ENCODE results near the gene OVOL3. TPM values are rescaled to one million over a fixed set of nuclear protein-coding genes. Genes with fewer than 3 reads are reported as not detected.

Gene OVOL3
- total RNA-seq, 2 experiments from 2014 or later, result not detected

DNA sequence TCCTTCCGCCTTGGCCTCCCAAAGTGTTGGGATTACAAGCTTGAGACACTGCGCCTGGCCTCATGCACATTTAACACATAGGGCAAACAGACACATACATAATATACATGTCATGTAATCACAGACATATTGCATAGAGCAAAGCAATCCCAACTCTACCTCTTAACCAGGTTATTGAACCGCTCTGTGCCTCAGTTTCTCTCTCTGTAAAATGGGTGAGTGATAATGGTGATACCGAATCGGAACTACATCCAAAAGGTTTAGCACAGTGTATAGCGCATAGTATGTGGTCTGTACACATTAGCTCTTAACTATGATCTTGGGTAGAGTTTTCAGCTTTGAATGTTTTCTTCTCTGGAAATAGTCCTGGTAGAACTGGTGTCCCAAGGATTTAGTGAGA lies 33.7 kb downstream of the OVOL3 start:
- no peaks in the 10 kb centered on the region for H3K9me2 ChIP-seq (ENCODE audit: insufficient read depth, low read length)
- no peak overlapping the region for H2AFZ ChIP-seq (ENCODE audit: low read length)
- no peak overlapping the region for H3K4me3 ChIP-seq (ENCODE audit: low read depth, low read length, poor library complexity, severe bottlenecking)
- no peak for TF ChIP-seq EZH2phosphoT487 (IDR thresholded peaks at IDR 0.05; ENCODE audit: borderline replicate concordance, low read depth, low read length)
- TF ChIP-seq, protein P1, sequence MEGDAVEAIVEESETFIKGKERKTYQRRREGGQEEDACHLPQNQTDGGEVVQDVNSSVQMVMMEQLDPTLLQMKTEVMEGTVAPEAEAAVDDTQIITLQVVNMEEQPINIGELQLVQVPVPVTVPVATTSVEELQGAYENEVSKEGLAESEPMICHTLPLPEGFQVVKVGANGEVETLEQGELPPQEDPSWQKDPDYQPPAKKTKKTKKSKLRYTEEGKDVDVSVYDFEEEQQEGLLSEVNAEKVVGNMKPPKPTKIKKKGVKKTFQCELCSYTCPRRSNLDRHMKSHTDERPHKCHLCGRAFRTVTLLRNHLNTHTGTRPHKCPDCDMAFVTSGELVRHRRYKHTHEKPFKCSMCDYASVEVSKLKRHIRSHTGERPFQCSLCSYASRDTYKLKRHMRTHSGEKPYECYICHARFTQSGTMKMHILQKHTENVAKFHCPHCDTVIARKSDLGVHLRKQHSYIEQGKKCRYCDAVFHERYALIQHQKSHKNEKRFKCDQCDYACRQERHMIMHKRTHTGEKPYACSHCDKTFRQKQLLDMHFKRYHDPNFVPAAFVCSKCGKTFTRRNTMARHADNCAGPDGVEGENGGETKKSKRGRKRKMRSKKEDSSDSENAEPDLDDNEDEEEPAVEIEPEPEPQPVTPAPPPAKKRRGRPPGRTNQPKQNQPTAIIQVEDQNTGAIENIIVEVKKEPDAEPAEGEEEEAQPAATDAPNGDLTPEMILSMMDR (conservative IDR thresholded peaks at IDR 0.05; ENCODE audit: low read length), result no peak
- peaks cover 64% of the 10 kb centered on the region for H3K36me3 ChIP-seq (ENCODE audit: insufficient read depth, low read length)
- DNase-seq (ENCODE audit: low spot score), result no peak
- peaks cover 9% of the 10 kb centered on the region for H3K4me1 ChIP-seq (ENCODE audit: insufficient read depth, low read length, poor library complexity, severe bottlenecking)
- no peak overlapping the region for H3K4me2 ChIP-seq (ENCODE audit: low read length)
- peaks cover 18% of the 10 kb centered on the region; the same call in 1 of the 2 replicates for H3K79me2 ChIP-seq (ENCODE audit: insufficient read depth, low read depth, low read length)
- no TSS peak for BruUV-seq (replicated peaks)
- intact Hi-C loops (cut with micrococcal nuclease; ENCODE audit: unreplicated experiment), result no loop called here
- ChIA-PET POLR2A (no interaction called here), CTCF (ENCODE audit: unreplicated experiment) (no interaction called here)
- no peak overlapping the region for H3K27ac ChIP-seq (ENCODE audit: low read depth, low read length, poor library complexity, severe bottlenecking)
- no peaks in the 10 kb centered on the region for H3K9me3 ChIP-seq (ENCODE audit: low read length)
- H4K20me1 ChIP-seq (ENCODE audit: insufficient read depth, low read length), result no peaks in the 10 kb centered on the region

DNA sequence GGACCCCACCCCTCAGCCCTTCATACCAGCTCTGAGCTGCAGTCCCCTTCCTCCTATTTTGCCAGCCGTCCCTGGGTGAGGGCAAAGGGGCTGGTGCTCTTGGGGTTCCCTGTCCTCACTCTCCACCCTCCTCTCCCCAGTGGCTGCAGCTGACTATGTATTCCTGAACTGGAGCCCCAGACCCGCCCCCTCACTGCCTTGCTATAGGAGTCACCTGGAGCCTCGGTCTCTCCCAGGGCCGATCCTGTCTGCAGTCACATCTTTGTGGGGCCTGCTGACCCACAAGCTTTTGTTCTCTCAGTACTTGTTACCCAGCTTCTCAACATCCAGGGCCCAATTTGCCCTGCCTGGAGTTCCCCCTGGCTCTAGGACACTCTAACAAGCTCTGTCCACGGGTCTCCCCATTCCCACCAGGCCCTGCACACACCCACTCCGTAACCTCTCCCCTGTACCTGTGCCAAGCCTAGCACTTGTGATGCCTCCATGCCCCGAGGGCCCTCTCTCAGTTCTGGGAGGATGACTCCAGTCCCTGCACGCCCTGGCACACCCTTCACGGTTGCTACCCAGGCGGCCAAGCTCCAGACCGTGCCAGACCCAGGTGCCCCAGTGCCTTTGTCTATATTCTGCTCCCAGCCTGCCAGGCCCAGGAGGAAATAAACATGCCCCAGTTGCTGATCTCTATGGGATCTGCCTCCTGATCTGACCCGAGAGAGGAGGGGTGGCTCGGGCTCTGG lies 38.9 kb downstream of the OVOL3 start:
- CTCF ChIA-PET (ENCODE audit: unreplicated experiment), result no interaction called here
- TF ChIP-seq, protein P1 (conservative IDR thresholded peaks at IDR 0.05; ENCODE audit: low read length), result no peak
- TF ChIP-seq EZH2phosphoT487 (IDR thresholded peaks at IDR 0.05; ENCODE audit: borderline replicate concordance, low read depth, low read length), result no peak
- Histone ChIP-seq H3K36me3 (ENCODE audit: insufficient read depth, low read length) (peaks cover 56% of the 10 kb centered on the region), H3K9me3 (ENCODE audit: low read length) (no peaks in the 10 kb centered on the region), H3K27ac (ENCODE audit: low read depth, low read length, poor library complexity, severe bottlenecking) (no peak overlapping the region), H2AFZ (ENCODE audit: low read length) (no peak overlapping the region), H3K9me2 (ENCODE audit: insufficient read depth, low read length) (no peaks in the 10 kb centered on the region), H3K79me2 (ENCODE audit: insufficient read depth, low read depth, low read length) (no peaks in the 10 kb centered on the region), H4K20me1 (ENCODE audit: insufficient read depth, low read length) (no peaks in the 10 kb centered on the region), H3K4me1 (ENCODE audit: insufficient read depth, low read length, poor library complexity, severe bottlenecking) (no peaks in the 10 kb centered on the region), H3K4me3 (ENCODE audit: low read depth, low read length, poor library complexity, severe bottlenecking) (no peak overlapping the region), H3K4me2 (ENCODE audit: low read length) (no peak overlapping the region)
- intact Hi-C loops (cut with micrococcal nuclease; ENCODE audit: unreplicated experiment), result no loop called here
- no peak for DNase-seq (ENCODE audit: low spot score)
- POLR2A ChIA-PET, result no interaction called here
- TSS peak; percentile 80 for BruUV-seq (replicated peaks)

DNA sequence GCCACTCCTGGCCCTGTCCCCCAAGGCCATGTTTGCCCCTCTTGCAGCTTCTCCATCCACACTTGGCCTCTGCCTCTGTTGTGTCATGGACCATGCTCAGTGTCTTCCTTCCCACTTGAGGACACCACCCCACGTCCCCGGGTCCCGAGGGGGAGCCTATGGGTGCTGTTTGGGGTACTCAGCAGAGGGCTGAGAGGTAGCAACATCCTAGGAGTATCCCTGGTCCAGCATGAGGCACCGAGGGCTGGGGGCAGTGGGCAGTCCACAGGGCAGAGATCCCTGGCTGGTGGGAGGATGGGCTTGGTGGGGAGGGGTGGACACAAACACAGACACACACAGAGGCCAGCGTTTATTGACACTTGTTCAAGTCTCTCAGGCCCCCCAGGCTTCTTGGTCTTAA lies 39.6 kb downstream of the OVOL3 start:
- TF ChIP-seq EZH2phosphoT487 (IDR thresholded peaks at IDR 0.05; ENCODE audit: borderline replicate concordance, low read depth, low read length), result no peak
- TF ChIP-seq, protein P1 (conservative IDR thresholded peaks at IDR 0.05; ENCODE audit: low read length), result no peak
- intact Hi-C loops (cut with micrococcal nuclease; ENCODE audit: unreplicated experiment), result no loop called here
- CTCF ChIA-PET (ENCODE audit: unreplicated experiment), result no interaction called here
- no TSS peak for BruUV-seq (replicated peaks)
- H3K4me1 ChIP-seq (ENCODE audit: insufficient read depth, low read length, poor library complexity, severe bottlenecking), result no peaks in the 10 kb centered on the region
- H2AFZ ChIP-seq (ENCODE audit: low read length), result no peak overlapping the region
- POLR2A ChIA-PET, result no interaction called here
- no peaks in the 10 kb centered on the region for H3K9me2 ChIP-seq (ENCODE audit: insufficient read depth, low read length)
- no peaks in the 10 kb centered on the region for H3K9me3 ChIP-seq (ENCODE audit: low read length)
- no peaks in the 10 kb centered on the region for H4K20me1 ChIP-seq (ENCODE audit: insufficient read depth, low read length)
- no peak for DNase-seq (ENCODE audit: low spot score)
- H3K4me2 ChIP-seq (ENCODE audit: low read length), result no peak overlapping the region
- no peaks in the 10 kb centered on the region for H3K79me2 ChIP-seq (ENCODE audit: insufficient read depth, low read depth, low read length)
- H3K36me3 ChIP-seq (ENCODE audit: insufficient read depth, low read length), result peaks cover 49% of the 10 kb centered on the region
- H3K4me3 ChIP-seq (ENCODE audit: low read depth, low read length, poor library complexity, severe bottlenecking), result no peak overlapping the region
- H3K27ac ChIP-seq (ENCODE audit: low read depth, low read length, poor library complexity, severe bottlenecking), result no peak overlapping the region

Data from OCI-LY7 (cell line).